Measurements from ENCODE around the gene MED10. TPM values are rescaled to one million over a fixed set of nuclear protein-coding genes. Genes with fewer than 3 reads are reported as not detected.

The MED10 gene
- total RNA-seq, 2 experiments from 2014 or later, result 97.2 to 98.0 TPM

DNA sequence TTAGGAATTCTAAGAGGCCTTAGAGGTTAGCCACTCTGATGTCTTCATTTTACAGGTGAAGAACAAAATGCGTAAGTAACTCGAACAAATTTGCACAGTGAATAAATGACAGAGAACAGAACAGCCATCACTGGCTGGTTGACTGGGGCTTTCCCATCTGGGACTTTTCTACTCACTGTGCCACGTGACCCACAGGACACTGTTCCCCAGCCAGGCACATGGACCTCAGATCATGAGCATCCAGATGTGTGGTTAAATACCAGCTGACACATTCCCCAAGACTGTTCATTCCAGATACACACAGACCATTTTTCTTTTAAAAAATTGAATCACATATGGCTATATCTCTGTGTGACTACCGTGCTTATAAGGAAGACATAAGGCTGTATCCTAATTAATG is 25.8 kb upstream of the MED10 start:
- H3K27ac Mint-ChIP-seq, result no peak overlapping the region
- intact Hi-C loops (cut with DNase I, micrococcal nuclease), result no loop called here
- Histone ChIP-seq H3K27me3 (ENCODE audit: control insufficient read depth in 1 of 2, insufficient read depth in 2 of 2, low read length in 2 of 2) (peaks cover 0 to 9% of the 10 kb centered on the region in 2 experiments), H3K4me1 (ENCODE audit: insufficient read depth, low read length) (no peaks in the 10 kb centered on the region), H3K36me3 (ENCODE audit: insufficient read depth, low read length) (no peaks in the 10 kb centered on the region), H3K27ac (ENCODE audit: low read depth in 1 of 2, low read length in 2 of 2) (no peak overlapping the region), H3K4me3 (ENCODE audit: low read length) (no peak overlapping the region), H3K9me3 (ENCODE audit: control insufficient read depth in 1 of 2, insufficient read depth in 1 of 2, low read length in 2 of 2) (no peaks in the 10 kb centered on the region)
- H3K9me3 Mint-ChIP-seq, result no peaks in the 10 kb centered on the region
- ChIA-PET POLR2A (no interaction called here), CTCF (no interaction called here)
- no peak overlapping the region for H3K4me3 Mint-ChIP-seq
- TF ChIP-seq, protein P1, sequence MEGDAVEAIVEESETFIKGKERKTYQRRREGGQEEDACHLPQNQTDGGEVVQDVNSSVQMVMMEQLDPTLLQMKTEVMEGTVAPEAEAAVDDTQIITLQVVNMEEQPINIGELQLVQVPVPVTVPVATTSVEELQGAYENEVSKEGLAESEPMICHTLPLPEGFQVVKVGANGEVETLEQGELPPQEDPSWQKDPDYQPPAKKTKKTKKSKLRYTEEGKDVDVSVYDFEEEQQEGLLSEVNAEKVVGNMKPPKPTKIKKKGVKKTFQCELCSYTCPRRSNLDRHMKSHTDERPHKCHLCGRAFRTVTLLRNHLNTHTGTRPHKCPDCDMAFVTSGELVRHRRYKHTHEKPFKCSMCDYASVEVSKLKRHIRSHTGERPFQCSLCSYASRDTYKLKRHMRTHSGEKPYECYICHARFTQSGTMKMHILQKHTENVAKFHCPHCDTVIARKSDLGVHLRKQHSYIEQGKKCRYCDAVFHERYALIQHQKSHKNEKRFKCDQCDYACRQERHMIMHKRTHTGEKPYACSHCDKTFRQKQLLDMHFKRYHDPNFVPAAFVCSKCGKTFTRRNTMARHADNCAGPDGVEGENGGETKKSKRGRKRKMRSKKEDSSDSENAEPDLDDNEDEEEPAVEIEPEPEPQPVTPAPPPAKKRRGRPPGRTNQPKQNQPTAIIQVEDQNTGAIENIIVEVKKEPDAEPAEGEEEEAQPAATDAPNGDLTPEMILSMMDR (IDR thresholded peaks at IDR 0.05), result no peak
- ATAC-seq (ENCODE audit: poor library complexity), result no peak
- H3K4me1 Mint-ChIP-seq (ENCODE audit: low read depth), result no peaks in the 10 kb centered on the region
- no peaks in the 10 kb centered on the region for H3K36me3 Mint-ChIP-seq (ENCODE audit: low read depth)
- DNase-seq, result no peak
- peaks cover 37% of the 10 kb centered on the region for H3K27me3 Mint-ChIP-seq

DNA sequence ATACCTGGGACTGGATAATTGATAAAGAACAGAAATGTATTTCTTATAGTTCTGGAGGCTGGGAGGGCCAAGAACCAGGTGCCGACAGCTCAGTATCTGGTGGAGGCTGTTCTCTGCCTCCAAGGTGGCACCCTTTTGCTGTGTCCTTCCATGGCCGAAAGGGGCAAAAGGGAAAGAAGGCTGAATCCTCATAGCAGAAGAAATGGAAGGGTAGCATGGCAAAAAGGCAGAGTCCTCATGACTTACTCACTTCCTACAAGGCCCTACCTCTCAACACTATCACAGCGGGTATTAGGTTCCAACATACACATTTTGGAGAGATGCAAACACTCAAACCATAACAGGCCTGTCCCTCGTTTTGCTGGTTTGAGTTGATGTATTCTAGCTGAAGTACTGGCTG is 25.1 kb upstream of the MED10 start:
- Mint-ChIP-seq H3K36me3 (ENCODE audit: low read depth) (no peaks in the 10 kb centered on the region), H3K4me3 (no peak overlapping the region), H3K27ac (no peak overlapping the region), H3K9me3 (no peaks in the 10 kb centered on the region), H3K27me3 (peaks cover 32% of the 10 kb centered on the region), H3K4me1 (ENCODE audit: low read depth) (no peaks in the 10 kb centered on the region)
- peaks cover 0 to 9% of the 10 kb centered on the region in 2 experiments for H3K27me3 ChIP-seq (ENCODE audit: control insufficient read depth in 1 of 2, insufficient read depth in 2 of 2, low read length in 2 of 2)
- H3K4me1 ChIP-seq (ENCODE audit: insufficient read depth, low read length), result no peaks in the 10 kb centered on the region
- DNase-seq (no peak), ATAC-seq (ENCODE audit: poor library complexity) (no peak)
- intact Hi-C loops (cut with DNase I, micrococcal nuclease), result no loop called here
- no peak overlapping the region for H3K27ac ChIP-seq (ENCODE audit: low read depth in 1 of 2, low read length in 2 of 2)
- H3K9me3 ChIP-seq (ENCODE audit: control insufficient read depth in 1 of 2, insufficient read depth in 1 of 2, low read length in 2 of 2), result no peaks in the 10 kb centered on the region
- TF ChIP-seq, protein P1 (IDR thresholded peaks at IDR 0.05), result no peak
- ChIA-PET CTCF (no interaction called here), POLR2A (no interaction called here)
- H3K36me3 ChIP-seq (ENCODE audit: insufficient read depth, low read length), result no peaks in the 10 kb centered on the region
- H3K4me3 ChIP-seq (ENCODE audit: low read length), result no peak overlapping the region

DNA sequence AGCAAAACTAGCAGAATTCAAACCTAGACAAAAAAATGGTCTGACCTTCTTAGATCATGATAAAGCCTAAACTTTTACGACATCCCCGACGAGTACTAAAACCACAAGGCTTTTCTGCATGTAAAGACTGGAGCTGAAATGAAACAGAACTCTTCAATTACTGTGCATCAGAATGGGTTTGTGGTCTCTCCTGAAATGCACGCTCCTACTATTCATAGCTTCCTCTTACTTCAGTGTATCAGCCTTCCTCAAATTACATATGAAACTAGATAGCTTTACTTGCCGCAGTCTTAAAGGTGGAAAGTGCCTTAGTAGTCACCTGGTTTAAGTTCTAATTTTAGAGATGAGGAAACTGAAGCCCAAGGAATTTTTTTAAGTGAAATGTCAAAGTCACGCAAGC is 24.6 kb upstream of the MED10 start:
- ChIA-PET POLR2A (interaction anchor here (0.6 kb wide), 1 partner anchor 42 kb away, joined by 3 read pairs; no protein-coding TSS in a partner anchor), CTCF (no interaction called here)
- TF ChIP-seq, protein P1 (IDR thresholded peaks at IDR 0.05), result no peak
- Histone ChIP-seq H3K4me1 (ENCODE audit: insufficient read depth, low read length) (no peaks in the 10 kb centered on the region), H3K36me3 (ENCODE audit: insufficient read depth, low read length) (no peaks in the 10 kb centered on the region), H3K4me3 (ENCODE audit: low read length) (no peak overlapping the region), H3K27ac (ENCODE audit: low read depth in 1 of 2, low read length in 2 of 2) (no peak overlapping the region), H3K27me3 (ENCODE audit: control insufficient read depth in 1 of 2, insufficient read depth in 2 of 2, low read length in 2 of 2) (peaks cover 0 to 9% of the 10 kb centered on the region in 2 experiments), H3K9me3 (ENCODE audit: control insufficient read depth in 1 of 2, insufficient read depth in 1 of 2, low read length in 2 of 2) (no peaks in the 10 kb centered on the region)
- H3K27ac Mint-ChIP-seq, result no peak overlapping the region
- DNase-seq, result no peak
- H3K36me3 Mint-ChIP-seq (ENCODE audit: low read depth), result no peaks in the 10 kb centered on the region
- H3K4me1 Mint-ChIP-seq (ENCODE audit: low read depth), result no peaks in the 10 kb centered on the region
- H3K9me3 Mint-ChIP-seq, result no peaks in the 10 kb centered on the region
- ATAC-seq (ENCODE audit: poor library complexity), result no peak
- intact Hi-C loops (cut with DNase I, micrococcal nuclease), result no loop called here
- peaks cover 30% of the 10 kb centered on the region for H3K27me3 Mint-ChIP-seq
- no peak overlapping the region for H3K4me3 Mint-ChIP-seq

Data from CD4-positive, alpha-beta T cell (primary cell).